D721Med (cell line): Measurements from ENCODE around the gene CTR9.
A peak's percentile ranks its signal among the peaks of the same experiment; 100 is the strongest.

Source experiments
- DNase-seq: peaks from one replicate; pipeline ENCODE4 v3.0.0; 2011; ENCODE audit warnings: low spot score; ENCODE audit not compliant: insufficient read length
- FAIRE-seq: peaks from 2 replicates; lab custom pipeline; 2011; peaks lifted over from hg19 to GRCh38; lab: Jason Lieb, UNC
- TF ChIP-seq, protein P1 (sequence below): IDR thresholded peaks from 2 replicates; pipeline ENCODE4 v1.5.1; 2012; ENCODE audit warnings: mild to moderate bottlenecking, control low read depth; ENCODE audit not compliant: insufficient read depth; ENCODE audit errors: missing control alignments

CTR9 gene

DNA sequence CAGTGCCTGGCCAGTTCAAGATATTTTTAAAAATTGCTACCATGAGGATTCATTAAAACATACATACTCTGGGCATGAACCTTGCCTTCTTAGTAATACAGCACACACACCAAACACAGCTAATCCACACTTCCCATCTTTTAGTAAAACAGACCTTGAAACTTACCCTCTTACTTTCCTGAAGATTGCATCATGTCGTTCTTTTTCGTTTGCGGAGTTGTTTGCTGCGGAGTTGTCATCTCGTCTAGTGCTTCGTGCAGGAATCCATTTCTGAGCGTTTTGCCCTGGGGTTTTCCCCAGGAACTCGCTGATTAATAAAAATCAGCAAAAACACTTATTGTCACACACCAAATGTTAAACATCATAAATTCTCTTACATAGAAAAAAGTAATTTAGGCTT, 54.7 kb downstream of the CTR9 start:
- DNase-seq (no peak), FAIRE-seq (no peak)
- TF ChIP-seq, protein P1, sequence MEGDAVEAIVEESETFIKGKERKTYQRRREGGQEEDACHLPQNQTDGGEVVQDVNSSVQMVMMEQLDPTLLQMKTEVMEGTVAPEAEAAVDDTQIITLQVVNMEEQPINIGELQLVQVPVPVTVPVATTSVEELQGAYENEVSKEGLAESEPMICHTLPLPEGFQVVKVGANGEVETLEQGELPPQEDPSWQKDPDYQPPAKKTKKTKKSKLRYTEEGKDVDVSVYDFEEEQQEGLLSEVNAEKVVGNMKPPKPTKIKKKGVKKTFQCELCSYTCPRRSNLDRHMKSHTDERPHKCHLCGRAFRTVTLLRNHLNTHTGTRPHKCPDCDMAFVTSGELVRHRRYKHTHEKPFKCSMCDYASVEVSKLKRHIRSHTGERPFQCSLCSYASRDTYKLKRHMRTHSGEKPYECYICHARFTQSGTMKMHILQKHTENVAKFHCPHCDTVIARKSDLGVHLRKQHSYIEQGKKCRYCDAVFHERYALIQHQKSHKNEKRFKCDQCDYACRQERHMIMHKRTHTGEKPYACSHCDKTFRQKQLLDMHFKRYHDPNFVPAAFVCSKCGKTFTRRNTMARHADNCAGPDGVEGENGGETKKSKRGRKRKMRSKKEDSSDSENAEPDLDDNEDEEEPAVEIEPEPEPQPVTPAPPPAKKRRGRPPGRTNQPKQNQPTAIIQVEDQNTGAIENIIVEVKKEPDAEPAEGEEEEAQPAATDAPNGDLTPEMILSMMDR: no peak

DNA sequence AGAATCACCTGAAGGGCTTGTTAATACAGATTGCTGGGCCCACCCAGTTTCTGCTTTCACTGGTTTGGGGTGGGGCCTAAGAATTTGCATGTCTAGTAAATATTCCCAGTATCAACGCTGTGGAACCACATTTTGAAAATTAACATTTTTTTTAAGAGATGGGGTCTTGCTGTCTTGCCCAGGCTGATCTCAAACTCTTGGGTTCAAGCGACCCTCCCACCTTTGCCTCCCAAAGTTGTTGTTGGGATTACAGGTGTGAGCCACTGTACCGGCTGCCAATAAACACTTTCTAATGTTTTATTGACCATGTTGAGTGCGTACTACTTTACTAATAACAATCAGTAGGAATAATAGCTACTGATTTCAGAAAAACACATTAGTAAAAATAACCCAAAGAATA, 55.2 kb downstream of the CTR9 start:
- DNase-seq (no peak), FAIRE-seq (no peak)
- TF ChIP-seq, protein P1: no peak

DNA sequence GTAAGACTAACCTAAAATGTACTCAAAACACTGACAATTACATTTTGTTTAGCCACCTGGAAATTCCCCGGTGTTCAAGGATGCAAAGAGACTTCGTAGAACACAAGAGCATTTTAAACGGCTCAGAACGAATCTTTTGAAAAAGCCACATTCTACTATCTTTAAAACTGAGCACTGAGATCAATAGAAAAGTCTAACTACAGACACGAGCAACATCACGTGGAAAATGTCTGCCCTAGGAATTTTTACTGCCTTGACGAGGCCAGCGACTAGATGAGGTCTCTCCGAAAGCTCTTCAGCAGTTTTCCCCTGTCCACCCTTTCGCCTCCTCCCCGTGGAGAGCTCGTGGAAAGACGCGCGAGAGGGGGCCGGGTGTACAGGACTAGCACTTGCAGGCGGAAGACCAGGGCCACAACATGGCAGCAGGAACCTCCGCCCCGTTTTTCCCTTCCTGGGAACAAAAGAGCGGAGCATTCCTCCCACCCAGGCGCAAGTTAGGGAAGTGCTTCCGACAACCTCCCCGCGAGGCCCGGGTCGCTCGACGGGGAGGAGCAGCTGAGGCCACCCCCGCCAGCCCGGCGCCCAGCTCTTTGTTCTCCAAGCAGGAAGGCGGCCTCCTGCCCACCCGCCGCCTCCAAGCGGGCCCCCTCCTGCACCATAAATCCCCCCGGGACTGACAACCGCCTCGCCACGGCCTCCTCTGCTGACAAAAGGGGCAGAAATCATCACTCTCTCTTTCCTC, 56.6 kb downstream of the CTR9 start:
- TF ChIP-seq, protein P1: no peak
- no peak for DNase-seq
- no peak for FAIRE-seq

- FAIRE-seq (no peak), DNase-seq (no peak)
- TF ChIP-seq, protein P1: no peak
Observed at GRCh38 chr11:10808235-10808552, 57.1 kb downstream of the CTR9 start.

DNA sequence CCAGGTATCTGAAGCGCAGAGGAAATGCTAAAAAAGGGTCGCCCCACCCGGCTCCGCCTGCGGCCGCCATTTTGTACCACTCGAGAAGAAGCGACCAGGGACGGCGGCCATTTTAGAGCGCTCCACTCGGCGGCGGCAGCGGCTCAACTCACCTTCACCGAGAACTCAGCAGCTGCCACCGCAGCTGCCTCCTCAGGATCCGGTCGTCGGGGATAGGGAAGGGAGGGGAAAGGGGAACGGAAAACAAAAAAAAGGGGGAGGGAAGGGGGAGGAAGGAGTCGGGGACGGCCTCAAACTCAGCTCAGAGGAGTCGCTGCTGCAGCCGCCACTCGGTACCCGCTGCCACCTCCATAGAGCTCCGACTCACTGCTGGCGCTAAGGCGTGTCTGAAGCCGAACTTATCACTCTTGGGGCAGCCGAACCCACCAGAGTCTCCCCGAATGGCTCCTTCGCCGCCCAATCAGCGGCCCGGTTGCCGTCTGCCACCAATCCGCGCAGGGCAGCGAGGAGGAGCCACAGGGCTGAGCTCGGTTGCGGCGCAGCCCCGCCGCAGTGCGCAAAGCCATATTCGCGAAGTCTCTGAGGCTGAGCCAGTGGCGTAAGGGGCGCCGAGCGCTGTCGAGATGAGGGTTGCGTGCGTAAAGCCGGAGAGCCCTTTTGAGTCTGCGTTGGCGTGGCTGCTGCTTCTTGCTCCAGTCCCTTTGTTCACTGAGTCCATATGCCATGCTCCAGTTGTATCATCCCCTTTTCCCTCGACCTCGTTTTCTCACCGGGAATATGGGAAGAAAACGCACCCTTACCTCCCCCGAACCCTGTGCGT, 57.7 kb downstream of the CTR9 start, which contains the start of gene EIF4G2:
Gene EIF4G2 (minus strand): TSS at position 374 of the 820 bp plus-strand sequence.
- DNase-seq (peak; percentile 82), FAIRE-seq (no peak)
- TF ChIP-seq, protein P1: no peak

DNA sequence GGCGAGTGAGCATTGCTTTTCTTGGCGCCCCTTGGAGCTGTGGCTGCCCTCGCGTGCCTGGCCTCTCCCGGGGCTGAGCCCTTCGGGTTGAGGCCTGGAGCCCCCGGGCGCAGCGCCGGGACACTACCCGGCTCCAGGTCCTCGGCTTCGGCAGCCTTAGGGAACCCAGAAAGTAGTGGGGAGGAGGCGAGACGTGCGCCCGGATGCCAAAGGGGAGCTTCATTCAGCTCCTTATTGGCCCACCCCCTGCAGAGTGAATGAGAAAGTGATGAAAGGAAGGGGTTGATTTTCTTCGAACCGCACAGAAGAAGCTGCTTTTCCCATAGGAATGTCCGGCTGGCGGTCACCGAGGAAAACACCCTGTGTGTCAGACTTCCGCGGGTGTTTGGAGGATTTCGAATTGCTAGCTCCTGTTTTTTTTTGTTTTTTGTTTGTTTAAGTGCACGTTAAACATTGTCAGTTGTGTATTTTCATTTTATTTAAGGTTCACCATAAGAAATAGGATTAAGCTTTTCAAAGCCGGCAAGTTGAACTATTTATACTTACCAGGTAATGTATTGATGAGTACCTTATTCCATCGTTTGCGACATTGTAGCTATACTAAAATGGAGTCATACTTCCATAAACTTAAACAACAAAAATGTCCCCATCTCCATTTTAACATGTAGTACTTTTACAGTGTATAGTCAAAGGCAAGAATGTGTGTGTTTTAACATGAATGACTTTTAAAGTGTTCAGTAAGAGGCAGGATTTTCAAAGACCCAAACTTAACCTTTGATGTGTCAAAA, 58.5 kb downstream of the CTR9 start:
- TF ChIP-seq, protein P1: no peak
- no peak for DNase-seq
- no peak for FAIRE-seq
